ENCODE measurements around the gene ZCWPW2. TPM values are rescaled to one million over a fixed set of nuclear protein-coding genes. Genes with fewer than 3 reads are reported as not detected.
A peak's percentile ranks its signal among the peaks of the same experiment; 100 is the strongest.

Gene ZCWPW2
- total RNA-seq, 2 donors from 2014 or later, result 0.32 to 1.0 TPM

- no peak for DNase-seq
- Histone ChIP-seq H3K27me3 (no peaks in the 10 kb centered on the region), H3K27ac (no peak overlapping the region), H3K4me3 (no peak overlapping the region), H3K36me3 (no peaks in the 10 kb centered on the region), H3K9me3 (no peaks in the 10 kb centered on the region), H3K4me1 (peaks cover 3% of the 10 kb centered on the region), H3K9ac (ENCODE audit: low read depth in 2 of 2, low read length in 2 of 2) (no peak overlapping the region)
- TF ChIP-seq, protein P1, sequence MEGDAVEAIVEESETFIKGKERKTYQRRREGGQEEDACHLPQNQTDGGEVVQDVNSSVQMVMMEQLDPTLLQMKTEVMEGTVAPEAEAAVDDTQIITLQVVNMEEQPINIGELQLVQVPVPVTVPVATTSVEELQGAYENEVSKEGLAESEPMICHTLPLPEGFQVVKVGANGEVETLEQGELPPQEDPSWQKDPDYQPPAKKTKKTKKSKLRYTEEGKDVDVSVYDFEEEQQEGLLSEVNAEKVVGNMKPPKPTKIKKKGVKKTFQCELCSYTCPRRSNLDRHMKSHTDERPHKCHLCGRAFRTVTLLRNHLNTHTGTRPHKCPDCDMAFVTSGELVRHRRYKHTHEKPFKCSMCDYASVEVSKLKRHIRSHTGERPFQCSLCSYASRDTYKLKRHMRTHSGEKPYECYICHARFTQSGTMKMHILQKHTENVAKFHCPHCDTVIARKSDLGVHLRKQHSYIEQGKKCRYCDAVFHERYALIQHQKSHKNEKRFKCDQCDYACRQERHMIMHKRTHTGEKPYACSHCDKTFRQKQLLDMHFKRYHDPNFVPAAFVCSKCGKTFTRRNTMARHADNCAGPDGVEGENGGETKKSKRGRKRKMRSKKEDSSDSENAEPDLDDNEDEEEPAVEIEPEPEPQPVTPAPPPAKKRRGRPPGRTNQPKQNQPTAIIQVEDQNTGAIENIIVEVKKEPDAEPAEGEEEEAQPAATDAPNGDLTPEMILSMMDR (IDR thresholded peaks at IDR 0.05), result no peak
- intact Hi-C loops (cut with DNase I), result no loop called here
These were observed 5.4 kb upstream of the ZCWPW2 start for GRCh38 chr3:28343144-28343543.

GRCh38 chr3:28345690-28346089, 2.8 kb upstream of the ZCWPW2 start:
- H3K9me3 ChIP-seq, result no peaks in the 10 kb centered on the region
- no peak for DNase-seq
- H3K4me3 ChIP-seq, result no peak overlapping the region
- H3K27ac ChIP-seq, result no peak overlapping the region
- no peaks in the 10 kb centered on the region for H3K27me3 ChIP-seq
- H3K36me3 ChIP-seq, result no peaks in the 10 kb centered on the region
- intact Hi-C loops (cut with DNase I), result no loop called here
- H3K9ac ChIP-seq (ENCODE audit: low read depth in 2 of 2, low read length in 2 of 2), result no peak overlapping the region
- TF ChIP-seq, protein P1 (IDR thresholded peaks at IDR 0.05), result no peak
- H3K4me1 ChIP-seq, result peaks cover 3% of the 10 kb centered on the region

DNA sequence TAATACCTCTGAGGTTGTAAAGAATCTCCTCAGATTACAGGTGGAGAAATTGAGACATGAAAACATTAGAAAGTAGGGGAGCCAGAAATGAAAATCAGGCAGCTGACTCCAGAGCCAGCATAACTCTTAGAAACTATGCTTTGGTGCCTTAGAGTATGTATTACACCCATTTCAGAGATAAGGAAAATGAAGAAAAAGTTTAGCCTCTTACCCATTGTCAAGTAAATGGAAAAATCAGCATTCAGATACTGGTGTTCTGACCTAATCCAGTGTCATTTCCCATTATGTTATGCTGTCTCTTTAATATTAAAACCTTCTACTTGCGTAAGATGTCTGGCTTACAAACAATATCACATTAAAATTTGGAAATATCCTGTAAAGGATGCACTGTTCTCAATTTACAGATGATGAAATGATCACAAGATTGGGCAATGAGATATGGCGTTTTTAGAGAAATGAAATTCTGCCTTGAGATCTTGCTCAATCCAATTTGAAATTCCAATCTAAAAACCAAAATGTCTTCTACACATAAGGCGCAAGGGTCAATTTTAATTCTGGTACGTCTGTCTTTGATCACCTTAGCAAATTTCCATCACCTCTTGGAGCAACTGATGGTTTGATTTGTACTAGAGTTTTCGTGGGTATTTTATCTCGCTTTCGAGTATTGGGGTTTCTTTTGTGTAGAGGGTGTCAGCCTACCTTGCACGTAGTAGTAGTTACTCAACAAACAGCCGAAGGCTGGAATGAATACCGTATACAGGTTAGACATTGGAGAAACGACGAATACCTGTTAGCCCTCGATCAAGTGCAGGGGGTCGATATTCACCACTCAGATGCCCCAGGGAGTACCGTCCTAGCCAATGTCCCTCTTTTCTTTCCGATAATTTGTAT, 902 bp upstream of the ZCWPW2 start:
- Histone ChIP-seq H3K4me3 (peak overlapping the region; percentile 85), H3K9ac (ENCODE audit: low read depth in 2 of 2, low read length in 2 of 2) (peak overlapping the region; percentile 92 to 95), H3K36me3 (no peaks in the 10 kb centered on the region), H3K27ac (peak overlapping the region; percentile 99), H3K9me3 (no peaks in the 10 kb centered on the region), H3K27me3 (no peaks in the 10 kb centered on the region), H3K4me1 (peaks cover 3% of the 10 kb centered on the region)
- intact Hi-C loops (cut with DNase I), result no loop called here
- TF ChIP-seq, protein P1 (IDR thresholded peaks at IDR 0.05), result no peak
- DNase-seq, result no peak

DNA sequence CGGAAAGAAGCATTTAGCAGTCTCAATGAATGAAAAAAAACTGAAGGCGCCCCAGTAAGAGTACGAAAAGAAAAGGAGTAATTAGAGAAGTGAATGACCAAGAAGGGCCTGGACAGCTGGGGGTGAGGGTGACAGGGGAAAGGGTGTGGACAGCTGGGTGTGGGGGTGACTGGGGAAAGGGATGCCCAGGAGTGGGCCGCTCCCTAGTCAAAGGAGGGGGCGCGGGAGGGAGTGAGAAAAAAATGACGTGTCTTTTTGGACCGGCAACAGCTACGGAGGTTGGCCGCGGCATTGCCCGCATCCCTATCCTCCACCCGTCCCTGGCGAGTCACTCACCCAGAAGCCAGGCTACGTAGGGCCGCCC, 274 bp upstream of the ZCWPW2 start:
- Histone ChIP-seq H3K27ac (peak overlapping the region; percentile 99), H3K27me3 (no peaks in the 10 kb centered on the region), H3K36me3 (no peaks in the 10 kb centered on the region), H3K4me3 (peak overlapping the region; percentile 85), H3K9ac (ENCODE audit: low read depth in 2 of 2, low read length in 2 of 2) (peak overlapping the region; percentile 92 to 95), H3K9me3 (no peaks in the 10 kb centered on the region), H3K4me1 (peaks cover 3% of the 10 kb centered on the region)
- TF ChIP-seq, protein P1 (IDR thresholded peaks at IDR 0.05), result no peak
- intact Hi-C loops (cut with DNase I), result no loop called here
- no peak for DNase-seq

DNA sequence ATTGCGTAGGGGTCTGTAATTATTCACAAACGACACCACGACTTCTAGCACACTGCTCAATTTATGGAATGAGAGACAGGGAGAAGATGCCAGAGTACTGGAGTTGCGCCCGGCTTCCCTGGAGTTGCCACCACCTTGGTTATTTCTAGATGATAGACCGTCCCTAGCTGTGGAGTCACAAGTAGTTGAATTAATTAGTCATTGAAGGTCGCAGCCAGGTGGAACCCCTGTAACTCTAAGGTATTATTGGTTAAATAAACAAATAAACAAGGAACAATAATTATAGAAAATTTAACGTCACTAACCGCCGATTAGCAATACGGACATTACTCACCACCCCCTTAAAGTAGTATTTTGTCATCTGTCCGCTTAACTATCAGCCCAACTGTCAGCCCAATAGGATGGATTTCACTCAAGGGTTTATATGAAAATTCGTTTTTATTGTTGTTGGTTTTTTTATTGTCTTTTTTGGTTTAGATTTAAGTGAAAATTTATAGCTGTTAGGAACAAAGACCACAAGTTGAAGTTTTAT, 1.0 kb downstream of the ZCWPW2 start:
- TF ChIP-seq, protein P1 (IDR thresholded peaks at IDR 0.05), result no peak
- H3K4me3 ChIP-seq, result peak overlapping the region; percentile 85

More for the DNA sequence above, 1.0 kb downstream of the ZCWPW2 start:
- Histone ChIP-seq H3K36me3 (no peaks in the 10 kb centered on the region), H3K4me1 (peaks cover 3% of the 10 kb centered on the region), H3K27ac (peak overlapping the region; percentile 99), H3K9ac (ENCODE audit: low read depth in 2 of 2, low read length in 2 of 2) (peak overlapping the region; percentile 92 to 95), H3K27me3 (no peaks in the 10 kb centered on the region), H3K9me3 (no peaks in the 10 kb centered on the region)
- intact Hi-C loops (cut with DNase I), result no loop called here
- DNase-seq, result no peak

Data from colonic mucosa (tissue), 4 donors.